GM19099 (cell line): ENCODE results near the gene SRC.

Experiments used
- POLR2A ChIP-seq: IDR thresholded peaks from 3 replicates; pipeline ENCODE4 v1.6.1; 2011; ENCODE audit warnings: low read depth; ENCODE audit not compliant: insufficient read length; ENCODE audit errors: extremely low read depth

Gene SRC

GRCh38 chr20:37351689-37352607, 6.0 kb downstream of the SRC start:
- TF ChIP-seq POLR2A: no peak

GRCh38 chr20:37352608-37352980, 6.7 kb downstream of the SRC start:
- no peak for TF ChIP-seq POLR2A

GRCh38 chr20:37353285-37353849, 7.4 kb downstream of the SRC start:
- no peak for TF ChIP-seq POLR2A

GRCh38 chr20:37354210-37355195, 8.6 kb downstream of the SRC start:
- TF ChIP-seq POLR2A: no peak

GRCh38 chr20:37355252-37356180, 9.6 kb downstream of the SRC start:
- no peak for TF ChIP-seq POLR2A

GRCh38 chr20:37356387-37356786, 10.4 kb downstream of the SRC start:
- TF ChIP-seq POLR2A: no peak

GRCh38 chr20:37356961-37357371, 11.0 kb downstream of the SRC start:
- TF ChIP-seq POLR2A: no peak

- TF ChIP-seq POLR2A: no peak
Observed at GRCh38 chr20:37357481-37358365, 11.8 kb downstream of the SRC start.

- TF ChIP-seq POLR2A: no peak
Observed at GRCh38 chr20:37358366-37359150, 12.6 kb downstream of the SRC start.

GRCh38 chr20:37359331-37359730, 13.4 kb downstream of the SRC start:
- TF ChIP-seq POLR2A: no peak

- TF ChIP-seq POLR2A: no peak
Observed at GRCh38 chr20:37359836-37360235, 13.9 kb downstream of the SRC start.

- no peak for TF ChIP-seq POLR2A
Observed at GRCh38 chr20:37360391-37361115, 14.6 kb downstream of the SRC start.
